Tibial nerve (tissue), 4 donors: Measurements from ENCODE around the gene CFAP99. TPM values are rescaled to one million over a fixed set of nuclear protein-coding genes. Genes with fewer than 3 reads are reported as not detected.

Source experiments
- DNase-seq, 2 donors: peaks; one replicate each; pipeline ENCODE4 v3.0.0-alpha.2; 2019; ENCODE audit warnings: low spot score in 2 of 2
- H3K27ac ChIP-seq, 4 donors: fragments of 200-600 bp; sonication (generic) in 3 of 4; one replicate each; pipeline ENCODE4 v1.5.1; 2017 to 2019; ENCODE audit warnings: mild to moderate bottlenecking in 1 of 4
- H3K27me3 ChIP-seq, 2 donors: fragments of 200-600 bp; sonication (generic) in 1 of 2; one replicate each; pipeline versions ENCODE4 v1.5.1 to v1.6.0; 2017 to 2019
- H3K36me3 ChIP-seq, 3 donors: fragments of 200-600 bp; sonication (generic); one replicate each; pipeline ENCODE4 v1.5.1; 2018 to 2019
- H3K4me1 ChIP-seq, 4 donors: fragments of 200-600 bp; sonication (generic) in 3 of 4; one replicate each; pipeline ENCODE4 v1.5.1; 2017 to 2019
- H3K4me3 ChIP-seq, 4 donors: fragments of 200-600 bp; sonication (generic) in 3 of 4; one replicate each; pipeline ENCODE4 v1.5.1; 2017 to 2019; ENCODE audit warnings: mild to moderate bottlenecking in 1 of 4, moderate library complexity in 1 of 4
- H3K9me3 ChIP-seq, 4 donors: fragments of 200-600 bp; sonication (generic) in 3 of 4; one replicate each; pipeline ENCODE4 v1.5.1; 2017 to 2019
- CTCF ChIP-seq, 5 experiments: fragments of 200-600 bp in 3 of 5; fragments of 450-650 bp in 2 of 5; sonication (generic) in 3 of 5; IDR thresholded peaks; one replicate each; pipeline ENCODE4 v1.5.1; 2016 to 2019; ENCODE audit warnings: antibody characterized with exemption in 5 of 5, mild to moderate bottlenecking in 3 of 5, moderate library complexity in 2 of 5
- EP300 ChIP-seq, 2 donors: sonication (generic); formaldehyde crosslinking; IDR thresholded peaks; one replicate each; pipeline ENCODE4 v1.6.1; 2017; ENCODE audit warnings: antibody characterized with exemption in 2 of 2, mild to moderate bottlenecking in 1 of 2
- POLR2A ChIP-seq, 2 donors: fragments of 450-650 bp; IDR thresholded peaks; one replicate each; pipeline ENCODE4 v1.6.1; 2017; ENCODE audit warnings: antibody characterized with exemption in 2 of 2, mild to moderate bottlenecking in 2 of 2, moderate library complexity in 2 of 2
- WGBS, 2 donors: methylation state at CpG; one replicate each; pipeline ENCODE4 v1.1.5; 2018; 5-methylcytosine and 5-hydroxymethylcytosine counted together
- total RNA-seq, 4 donors: library from RNA; depleted of rRNA; stranded (reverse); fragments of >200 nt; gene quantifications; one replicate each; pipeline ENCODE4 v1.1.0, GENCODE V29; 2016

Gene CFAP99
- total RNA-seq, result not detected

- H3K36me3 ChIP-seq, result no peaks in the 10 kb centered on the region
- peaks cover 0 to 62% of the 10 kb centered on the region in 2 donors for H3K27me3 ChIP-seq
- peak within 1 kb of the TSS; percentile 50 to 79 (median 60) for H3K4me3 ChIP-seq
- H3K4me1 ChIP-seq, result peaks cover 0 to 46% (median 16%) of the 10 kb centered on the region in 4 donors
- WGBS, 2 donors, result 1 to 2% methylated on average over 36 to 51 of the region's 94 CpGs
- peak; percentile 90 to 92 for DNase-seq
- no peaks in the 10 kb centered on the region for H3K9me3 ChIP-seq
- TF ChIP-seq CTCF (IDR thresholded peaks at IDR 0.05), result peak in 3 of 5 experiments; percentile 19 to 33 (median 24)
- TF ChIP-seq POLR2A (IDR thresholded peaks at IDR 0.05), result no peak
- peak; percentile 10 to 49 for TF ChIP-seq EP300 (IDR thresholded peaks at IDR 0.05)
- H3K27ac ChIP-seq, result peak within 1 kb of the TSS in 3 of 4 donors; percentile 68 to 74 (median 70)
These were observed at the start of gene CFAP99 for GRCh38 chr4:2418650-2419571. TSS of gene CFAP99 (plus strand) at chr4:2418955.

- DNase-seq, result no peak
- no peak overlapping the region for H3K27ac ChIP-seq
- peaks cover 0 to 2% (median 0%) of the 10 kb centered on the region in 4 donors for H3K4me1 ChIP-seq
- no peaks in the 10 kb centered on the region for H3K27me3 ChIP-seq
- 87 to 90% methylated on average over 25 to 26 of the region's 26 CpGs for WGBS, 2 donors
- H3K4me3 ChIP-seq, result no peak overlapping the region
- peaks cover 0 to 9% (median 0%) of the 10 kb centered on the region in 4 donors for H3K9me3 ChIP-seq
- TF ChIP-seq POLR2A (IDR thresholded peaks at IDR 0.05), result no peak
- no peak for TF ChIP-seq EP300 (IDR thresholded peaks at IDR 0.05)
- TF ChIP-seq CTCF (IDR thresholded peaks at IDR 0.05), result no peak
- H3K36me3 ChIP-seq, result peaks cover 0 to 22% (median 0%) of the 10 kb centered on the region in 3 donors
These were observed 48.0 kb upstream of the CFAP99 start for GRCh38 chr4:2370597-2371320.

- DNase-seq, result no peak
- Histone ChIP-seq H3K4me3 (no peak overlapping the region), H3K4me1 (no peaks in the 10 kb centered on the region), H3K36me3 (peaks cover 0 to 22% (median 0%) of the 10 kb centered on the region in 3 donors), H3K27me3 (no peaks in the 10 kb centered on the region), H3K9me3 (peaks cover 0 to 9% (median 0%) of the 10 kb centered on the region in 4 donors), H3K27ac (no peak overlapping the region)
- TF ChIP-seq CTCF (IDR thresholded peaks at IDR 0.05) (no peak), EP300 (IDR thresholded peaks at IDR 0.05) (no peak), POLR2A (IDR thresholded peaks at IDR 0.05) (no peak)
- 77 to 79% methylated on average over 24 to 26 of the region's 27 CpGs for WGBS, 2 donors
These were observed 46.8 kb upstream of the CFAP99 start for GRCh38 chr4:2371765-2372487.

GRCh38 chr4:2372488-2373030 lies 46.2 kb upstream of the CFAP99 start:
- WGBS, 2 donors, result 85 to 87% methylated on average over 7 to 14 of the region's 14 CpGs
- peaks cover 0 to 9% (median 0%) of the 10 kb centered on the region in 4 donors for H3K9me3 ChIP-seq
- no peaks in the 10 kb centered on the region for H3K4me1 ChIP-seq
- H3K27ac ChIP-seq, result no peak overlapping the region
- TF ChIP-seq POLR2A (IDR thresholded peaks at IDR 0.05) (no peak), CTCF (IDR thresholded peaks at IDR 0.05) (no peak), EP300 (IDR thresholded peaks at IDR 0.05) (no peak)
- peaks cover 0 to 22% (median 0%) of the 10 kb centered on the region in 3 donors for H3K36me3 ChIP-seq
- DNase-seq, result no peak
- no peaks in the 10 kb centered on the region for H3K27me3 ChIP-seq
- no peak overlapping the region for H3K4me3 ChIP-seq
